DND-41 (cell line): Measurements from ENCODE around the gene CD300C.

Experiments
- ATAC-seq: fragments of 200-7000 bp; cut with Tn5 transposase; 3 replicates; pipeline ENCODE4 v1.9.1; 2021; ENCODE audit warnings: low read depth; ENCODE audit not compliant: insufficient read depth
- DNase-seq: peaks from one replicate; pipeline ENCODE4 v3.0.0-alpha.2; 2020
- H2AFZ ChIP-seq: 2 replicates; pipeline ENCODE4 v1.6.0; 2012; ENCODE audit warnings: low read depth, low read length
- H3K27ac ChIP-seq: 2 replicates; pipeline ENCODE4 v1.5.1; 2012; ENCODE audit warnings: low read length, inconsistent platforms
- H3K27me3 ChIP-seq: fragments of 200-600 bp; sonication (generic); 2 replicates; pipeline ENCODE4 v1.6.0; 2012; ENCODE audit warnings: low read length, mild to moderate bottlenecking, inconsistent platforms; ENCODE audit not compliant: insufficient read depth, poor library complexity
- H3K36me3 ChIP-seq: 2 replicates; pipeline ENCODE4 v1.5.1; 2012; ENCODE audit warnings: low read length, inconsistent platforms; ENCODE audit not compliant: insufficient read depth
- H3K4me1 ChIP-seq: 2 replicates; pipeline ENCODE4 v1.5.1; 2012; ENCODE audit warnings: mild to moderate bottlenecking, low read length; ENCODE audit not compliant: insufficient read depth
- H3K4me2 ChIP-seq: 2 replicates; pipeline ENCODE4 v1.6.0; 2012; ENCODE audit warnings: mild to moderate bottlenecking, moderate library complexity, low read length, inconsistent platforms; ENCODE audit not compliant: insufficient read depth
- H3K4me3 ChIP-seq, 2 experiments: fragments of 200-600 bp in 1 of 2; shearing (Covaris generic) in 1 of 2; 2 replicates each; pipeline ENCODE4 v1.5.1; 2012 to 2016; ENCODE audit warnings: inconsistent platforms in 2 of 2, low read length in 2 of 2, mild to moderate bottlenecking in 2 of 2, low read depth in 1 of 2, moderate library complexity in 1 of 2
- H3K79me2 ChIP-seq: 2 replicates; pipeline ENCODE4 v1.6.0; 2012; ENCODE audit warnings: low read length, inconsistent platforms; ENCODE audit not compliant: insufficient read depth
- H3K9ac ChIP-seq: 2 replicates; pipeline ENCODE4 v1.6.0; 2012; ENCODE audit warnings: low read depth, mild to moderate bottlenecking, inconsistent platforms, low read length, moderate library complexity
- H3K9me3 ChIP-seq: 2 replicates; pipeline ENCODE4 v1.5.1; 2012; ENCODE audit warnings: low read length, moderate library complexity, mild to moderate bottlenecking, inconsistent platforms; ENCODE audit not compliant: insufficient read depth, severe bottlenecking
- H4K20me1 ChIP-seq: 2 replicates; pipeline ENCODE4 v1.6.0; 2012; ENCODE audit warnings: low read length; ENCODE audit not compliant: insufficient read depth
- CTCF ChIP-seq: IDR thresholded peaks from 2 replicates; pipeline ENCODE4 v1.5.1; 2012; ENCODE audit warnings: borderline replicate concordance, low read length, moderate library complexity, mild to moderate bottlenecking; ENCODE audit not compliant: poor library complexity, severe bottlenecking; ENCODE audit errors: extremely low read depth
- EZH2 ChIP-seq: IDR thresholded peaks from 3 replicates; pipeline ENCODE4 v1.6.1; 2012; ENCODE audit warnings: borderline replicate concordance, low read depth, mild to moderate bottlenecking, moderate library complexity, low read length, inconsistent platforms; ENCODE audit not compliant: severe bottlenecking

The CD300C gene

GRCh38 chr17:74525781-74526288 is 20.1 kb downstream of the CD300C start:
- no peak for TF ChIP-seq EZH2
- TF ChIP-seq CTCF, result no peak
- Histone ChIP-seq H3K27ac (no peak overlapping the region), H3K79me2 (no peaks in the 10 kb centered on the region), H4K20me1 (no peaks in the 10 kb centered on the region), H3K4me2 (no peak overlapping the region), H3K9ac (no peak overlapping the region), H3K27me3 (peaks cover 2% of the 10 kb centered on the region), H2AFZ (no peak overlapping the region), H3K4me1 (no peaks in the 10 kb centered on the region), H3K4me3 (no peak overlapping the region), H3K36me3 (no peaks in the 10 kb centered on the region), H3K9me3 (no peaks in the 10 kb centered on the region)
- no peak for DNase-seq
- ATAC-seq, result no peak

DNA sequence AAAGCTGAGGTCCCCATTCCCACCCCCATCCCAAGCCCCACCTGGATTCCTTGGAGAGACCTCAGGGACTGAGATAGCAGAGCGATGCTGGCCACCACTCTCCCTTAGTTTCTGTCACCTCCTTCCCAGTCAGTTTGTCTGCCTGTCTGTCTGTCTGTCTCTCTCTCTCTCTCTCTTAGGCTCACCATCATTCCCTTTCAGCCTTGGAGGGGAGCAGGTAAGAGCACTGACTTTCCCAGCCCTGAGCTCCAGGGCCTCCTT is 20.5 kb downstream of the CD300C start:
- H3K4me2 ChIP-seq, result no peak overlapping the region
- H3K36me3 ChIP-seq, result no peaks in the 10 kb centered on the region
- no peaks in the 10 kb centered on the region for H3K9me3 ChIP-seq
- H3K79me2 ChIP-seq, result no peaks in the 10 kb centered on the region
- H3K27me3 ChIP-seq, result peaks cover 2% of the 10 kb centered on the region
- no peak overlapping the region for H2AFZ ChIP-seq
- H3K27ac ChIP-seq, result no peak overlapping the region
- H3K4me3 ChIP-seq, result no peak overlapping the region
- H3K4me1 ChIP-seq, result no peaks in the 10 kb centered on the region
- no peaks in the 10 kb centered on the region for H4K20me1 ChIP-seq
- TF ChIP-seq CTCF (no peak), EZH2 (no peak)
- H3K9ac ChIP-seq, result no peak overlapping the region
- no peak for ATAC-seq
- no peak for DNase-seq

DNA sequence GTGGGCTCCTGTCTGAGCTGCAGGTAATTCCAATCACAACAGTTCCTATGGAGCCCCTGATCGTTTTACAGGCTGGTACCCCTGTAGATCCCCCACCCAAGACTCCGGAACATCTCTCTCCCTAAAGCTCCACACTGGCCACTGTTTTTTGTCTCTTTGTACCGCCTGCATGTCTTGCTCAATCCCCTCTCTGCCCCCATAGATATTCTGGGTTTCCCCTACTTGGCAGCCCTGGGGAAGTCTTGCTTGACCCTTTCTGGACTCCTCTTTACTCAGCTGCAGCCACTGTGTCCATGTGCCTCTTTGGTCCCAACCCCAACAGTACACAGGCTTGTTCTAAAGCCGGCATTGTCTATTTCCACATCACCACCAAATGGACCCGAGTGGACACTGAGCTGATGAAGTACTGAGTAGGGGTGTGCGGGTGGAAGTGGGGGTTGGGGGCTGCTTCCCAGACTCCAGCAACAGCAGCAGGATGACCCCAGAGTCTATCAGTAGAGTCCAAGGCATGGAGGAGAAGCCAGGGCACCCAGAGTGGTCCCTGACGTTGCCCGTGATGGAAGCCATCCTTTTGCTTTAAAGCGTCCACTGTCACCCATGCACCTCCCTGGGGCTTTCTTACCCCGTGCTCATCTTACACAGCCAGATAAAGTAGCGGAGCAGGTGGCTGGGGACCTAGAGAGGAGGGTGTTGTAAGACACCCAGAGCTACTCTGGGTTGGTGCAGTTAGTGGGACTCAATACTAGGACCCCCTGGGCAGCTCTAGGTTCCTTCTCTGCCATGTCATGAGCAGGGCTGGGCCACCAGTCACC is 21.1 kb downstream of the CD300C start:
- Histone ChIP-seq H3K27ac (no peak overlapping the region), H3K4me3 (no peak overlapping the region), H3K9me3 (no peaks in the 10 kb centered on the region), H3K9ac (no peak overlapping the region), H3K36me3 (no peaks in the 10 kb centered on the region), H3K27me3 (peaks cover 2% of the 10 kb centered on the region), H3K4me2 (no peak overlapping the region), H2AFZ (no peak overlapping the region), H3K79me2 (no peaks in the 10 kb centered on the region), H3K4me1 (no peaks in the 10 kb centered on the region), H4K20me1 (no peaks in the 10 kb centered on the region)
- DNase-seq, result no peak
- TF ChIP-seq CTCF, result no peak
- TF ChIP-seq EZH2, result no peak
- no peak for ATAC-seq
